ENCODE data around the gene OST4.
A peak's percentile ranks its signal among the peaks of the same experiment; 100 is the strongest.

The OST4 gene

DNA sequence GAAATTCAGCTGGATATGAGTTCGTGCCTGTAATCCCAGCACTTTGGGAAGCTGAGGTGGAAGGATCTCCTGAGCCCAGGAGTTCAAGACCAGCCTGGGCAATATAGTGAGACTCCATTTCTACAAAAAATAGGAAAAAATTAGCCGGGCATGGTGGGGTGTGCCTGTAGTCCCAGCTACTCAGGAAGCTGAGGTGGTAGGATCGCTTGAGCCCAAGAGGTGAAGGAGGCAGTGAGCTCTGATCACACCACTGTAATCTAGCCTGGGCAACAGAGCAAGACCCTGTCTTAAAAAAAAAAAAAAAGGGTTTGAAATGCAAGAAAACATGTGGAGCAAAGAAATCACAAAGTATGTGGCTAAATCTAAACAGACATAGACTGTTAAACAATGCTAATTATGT is 37.6 kb upstream of the OST4 start:
- no peak overlapping the region for H2BK5ac ChIP-seq (ENCODE audit: low read length)
- H3K27ac ChIP-seq (replicated peaks; ENCODE audit: low read length): no peak overlapping the region
- no peak overlapping the region for H2BK120ac ChIP-seq (ENCODE audit: low read depth, low read length)
- H3K9me3 ChIP-seq (replicated peaks in 1 of 2; ENCODE audit: control insufficient read depth in 2 of 2, insufficient read depth in 1 of 2, low read depth in 1 of 2, low read length in 2 of 2): no peaks in the 10 kb centered on the region
- peaks cover 0 to 25% (median under 1%) of the 10 kb centered on the region in 3 experiments for H3K27me3 ChIP-seq (ENCODE audit: control insufficient read depth in 3 of 3, insufficient read depth in 3 of 3, low read depth in 1 of 3, low read length in 3 of 3)
- H2AFZ ChIP-seq (ENCODE audit: low read length): no peak overlapping the region
- WGBS, 2 donors (ENCODE audit: extremely low coverage in 2 of 2, insufficient read length in 2 of 2, insufficient replicate concordance in 1 of 2): no CpG with 5 or more reads among the region's 3 CpGs
- H3K18ac ChIP-seq (ENCODE audit: low read length): no peak overlapping the region
- H3K36me3 ChIP-seq (replicated peaks in 1 of 2; ENCODE audit: control insufficient read depth in 2 of 2, insufficient read depth in 2 of 2, low read length in 2 of 2): no peaks in the 10 kb centered on the region
- no peak overlapping the region for H3K4ac ChIP-seq (ENCODE audit: low read length)
- H3K23ac ChIP-seq (ENCODE audit: low read depth, low read length, poor library complexity): no peak overlapping the region
- no peak for DNase-seq (ENCODE audit: low spot score)
- H4K91ac ChIP-seq (ENCODE audit: low read depth, low read length, poor library complexity): no peak overlapping the region
- H2BK15ac ChIP-seq (ENCODE audit: low read length): no peak overlapping the region
- no peak overlapping the region for H3K9ac ChIP-seq (ENCODE audit: low read depth, low read length, poor library complexity)
- H3K79me1 ChIP-seq (ENCODE audit: low read depth, low read length): no peaks in the 10 kb centered on the region
- H4K8ac ChIP-seq (ENCODE audit: low read depth, low read length): no peak overlapping the region
- no peaks in the 10 kb centered on the region for H3K4me1 ChIP-seq (ENCODE audit: control insufficient read depth in 2 of 2, insufficient read depth in 1 of 2, low read depth in 1 of 2, low read length in 2 of 2)
- no peak overlapping the region for H2BK12ac ChIP-seq (ENCODE audit: low read length)
- no peak overlapping the region for H3K4me2 ChIP-seq (ENCODE audit: insufficient read depth, low read length, poor library complexity, severe bottlenecking)
- H3K14ac ChIP-seq (ENCODE audit: low read length): no peak overlapping the region
- no peak overlapping the region for H2AK5ac ChIP-seq (ENCODE audit: low read depth, low read length)
- no peak overlapping the region for H3K4me3 ChIP-seq (ENCODE audit: low read length in 2 of 2)

DNA sequence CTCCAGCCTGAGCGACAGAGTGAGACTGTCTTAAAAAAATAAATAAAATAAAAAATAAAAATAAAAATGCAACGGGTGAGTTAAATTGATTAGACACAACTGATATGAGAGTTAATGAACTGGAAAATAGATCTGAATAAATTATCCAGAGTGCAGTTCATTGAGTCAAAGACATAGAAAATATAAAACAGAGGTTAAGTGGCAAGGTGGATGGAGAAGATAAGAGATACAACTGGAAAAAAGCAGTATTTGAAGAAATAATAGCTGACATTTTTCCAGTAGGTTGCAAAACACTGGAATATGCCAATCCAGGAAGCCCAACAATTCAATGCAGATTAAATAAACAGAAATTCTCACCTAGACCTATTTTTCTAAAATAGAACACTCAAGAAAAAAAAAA is 36.8 kb upstream of the OST4 start:
- Histone ChIP-seq H3K36me3 (replicated peaks in 1 of 2; ENCODE audit: control insufficient read depth in 2 of 2, insufficient read depth in 2 of 2, low read length in 2 of 2) (no peaks in the 10 kb centered on the region), H3K4me2 (ENCODE audit: insufficient read depth, low read length, poor library complexity, severe bottlenecking) (no peak overlapping the region), H4K91ac (ENCODE audit: low read depth, low read length, poor library complexity) (no peak overlapping the region), H2BK120ac (ENCODE audit: low read depth, low read length) (no peak overlapping the region), H3K9ac (ENCODE audit: low read depth, low read length, poor library complexity) (no peak overlapping the region), H2AFZ (ENCODE audit: low read length) (no peak overlapping the region), H3K27ac (replicated peaks; ENCODE audit: low read length) (no peak overlapping the region), H3K79me1 (ENCODE audit: low read depth, low read length) (no peaks in the 10 kb centered on the region), H3K14ac (ENCODE audit: low read length) (no peak overlapping the region), H3K4me1 (ENCODE audit: control insufficient read depth in 2 of 2, insufficient read depth in 1 of 2, low read depth in 1 of 2, low read length in 2 of 2) (no peaks in the 10 kb centered on the region), H3K4me3 (ENCODE audit: low read length in 2 of 2) (no peak overlapping the region), H3K4ac (ENCODE audit: low read length) (no peak overlapping the region), H3K9me3 (replicated peaks in 1 of 2; ENCODE audit: control insufficient read depth in 2 of 2, insufficient read depth in 1 of 2, low read depth in 1 of 2, low read length in 2 of 2) (no peaks in the 10 kb centered on the region), H2BK5ac (ENCODE audit: low read length) (no peak overlapping the region), H3K23ac (ENCODE audit: low read depth, low read length, poor library complexity) (no peak overlapping the region), H3K18ac (ENCODE audit: low read length) (no peak overlapping the region), H2BK15ac (ENCODE audit: low read length) (no peak overlapping the region), H2BK12ac (ENCODE audit: low read length) (no peak overlapping the region), H2AK5ac (ENCODE audit: low read depth, low read length) (no peak overlapping the region), H4K8ac (ENCODE audit: low read depth, low read length) (no peak overlapping the region), H3K27me3 (ENCODE audit: control insufficient read depth in 3 of 3, insufficient read depth in 3 of 3, low read depth in 1 of 3, low read length in 3 of 3) (peaks cover 0 to 23% (median 2%) of the 10 kb centered on the region in 3 experiments)
- no peak for DNase-seq (ENCODE audit: low spot score)
- WGBS, 2 donors (ENCODE audit: extremely low coverage in 2 of 2, insufficient read length in 2 of 2, insufficient replicate concordance in 1 of 2): no CpG with 5 or more reads among the region's 2 CpGs

DNA sequence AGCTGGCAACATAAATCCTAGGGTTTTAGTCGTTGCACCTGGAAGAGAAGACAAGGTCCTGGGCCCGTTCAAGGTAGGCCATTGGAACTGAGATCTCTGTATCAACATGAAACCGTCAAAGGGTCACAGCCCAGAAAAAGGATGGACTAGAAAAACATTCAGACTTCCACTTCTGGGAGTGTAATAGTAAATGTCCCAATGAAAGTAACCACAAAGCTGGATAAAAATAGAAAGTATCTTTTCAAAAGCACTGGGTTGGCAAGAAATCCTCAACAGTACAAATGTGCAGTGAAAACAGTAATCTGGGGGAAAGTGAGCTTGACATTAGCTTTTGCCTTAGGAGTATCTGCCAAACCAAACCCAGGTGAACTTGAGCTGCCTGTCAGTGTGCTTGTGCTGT is 34.5 kb upstream of the OST4 start:
- no peak overlapping the region for H2BK5ac ChIP-seq (ENCODE audit: low read length)
- no peak overlapping the region for H3K4ac ChIP-seq (ENCODE audit: low read length)
- H3K4me1 ChIP-seq (ENCODE audit: control insufficient read depth in 2 of 2, insufficient read depth in 1 of 2, low read depth in 1 of 2, low read length in 2 of 2): no peaks in the 10 kb centered on the region
- peaks cover 0 to 21% (median 2%) of the 10 kb centered on the region in 3 experiments for H3K27me3 ChIP-seq (ENCODE audit: control insufficient read depth in 3 of 3, insufficient read depth in 3 of 3, low read depth in 1 of 3, low read length in 3 of 3)
- no peak overlapping the region for H4K91ac ChIP-seq (ENCODE audit: low read depth, low read length, poor library complexity)
- no peaks in the 10 kb centered on the region for H3K9me3 ChIP-seq (replicated peaks in 1 of 2; ENCODE audit: control insufficient read depth in 2 of 2, insufficient read depth in 1 of 2, low read depth in 1 of 2, low read length in 2 of 2)
- H2BK15ac ChIP-seq (ENCODE audit: low read length): no peak overlapping the region
- no peak overlapping the region for H3K9ac ChIP-seq (ENCODE audit: low read depth, low read length, poor library complexity)
- H3K4me2 ChIP-seq (ENCODE audit: insufficient read depth, low read length, poor library complexity, severe bottlenecking): no peak overlapping the region
- H3K14ac ChIP-seq (ENCODE audit: low read length): no peak overlapping the region
- H3K18ac ChIP-seq (ENCODE audit: low read length): no peak overlapping the region
- no peak overlapping the region for H2BK12ac ChIP-seq (ENCODE audit: low read length)
- no CpG with 5 or more reads among the region's 3 CpGs for WGBS, 2 donors (ENCODE audit: extremely low coverage in 2 of 2, insufficient read length in 2 of 2, insufficient replicate concordance in 1 of 2)
- DNase-seq (ENCODE audit: low spot score): no peak
- H2AK5ac ChIP-seq (ENCODE audit: low read depth, low read length): no peak overlapping the region
- H3K4me3 ChIP-seq (ENCODE audit: low read length in 2 of 2): no peak overlapping the region
- no peaks in the 10 kb centered on the region for H3K79me1 ChIP-seq (ENCODE audit: low read depth, low read length)
- H3K36me3 ChIP-seq (replicated peaks in 1 of 2; ENCODE audit: control insufficient read depth in 2 of 2, insufficient read depth in 2 of 2, low read length in 2 of 2): no peaks in the 10 kb centered on the region
- H3K23ac ChIP-seq (ENCODE audit: low read depth, low read length, poor library complexity): no peak overlapping the region
- no peak overlapping the region for H2BK120ac ChIP-seq (ENCODE audit: low read depth, low read length)
- H2AFZ ChIP-seq (ENCODE audit: low read length): no peak overlapping the region
- no peak overlapping the region for H4K8ac ChIP-seq (ENCODE audit: low read depth, low read length)
- H3K27ac ChIP-seq (replicated peaks; ENCODE audit: low read length): no peak overlapping the region

DNA sequence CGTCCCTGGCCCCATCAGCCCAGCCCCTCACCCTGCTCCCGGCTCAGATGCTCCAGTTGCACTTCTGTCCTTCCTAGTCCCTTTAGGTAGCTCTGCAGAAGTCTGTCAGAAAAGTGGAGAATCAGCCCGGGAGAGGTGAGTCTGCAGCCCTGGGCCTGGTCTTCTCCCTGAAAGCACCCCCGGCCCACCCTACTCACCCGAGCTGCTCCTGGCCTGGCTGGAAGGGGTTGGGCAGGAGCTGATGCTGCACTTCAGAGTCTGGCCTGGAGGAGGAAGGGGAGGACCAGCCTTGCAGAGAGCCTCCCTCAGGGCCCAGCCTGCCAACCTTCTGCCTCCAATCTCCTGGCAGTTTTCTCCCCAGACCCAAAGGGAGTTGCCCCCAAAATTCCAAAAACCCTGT is 30.9 kb upstream of the OST4 start:
- Histone ChIP-seq H2AFZ (ENCODE audit: low read length) (no peak overlapping the region), H3K9ac (ENCODE audit: low read depth, low read length, poor library complexity) (no peak overlapping the region), H3K14ac (ENCODE audit: low read length) (no peak overlapping the region), H2BK12ac (ENCODE audit: low read length) (no peak overlapping the region), H3K27ac (replicated peaks; ENCODE audit: low read length) (no peak overlapping the region), H3K4me3 (ENCODE audit: low read length in 2 of 2) (no peak overlapping the region), H3K4ac (ENCODE audit: low read length) (no peak overlapping the region), H4K91ac (ENCODE audit: low read depth, low read length, poor library complexity) (no peak overlapping the region), H3K27me3 (ENCODE audit: control insufficient read depth in 3 of 3, insufficient read depth in 3 of 3, low read depth in 1 of 3, low read length in 3 of 3) (peaks cover 0 to 21% (median 2%) of the 10 kb centered on the region in 3 experiments), H4K8ac (ENCODE audit: low read depth, low read length) (no peak overlapping the region), H3K9me3 (replicated peaks in 1 of 2; ENCODE audit: control insufficient read depth in 2 of 2, insufficient read depth in 1 of 2, low read depth in 1 of 2, low read length in 2 of 2) (no peaks in the 10 kb centered on the region), H3K4me1 (ENCODE audit: control insufficient read depth in 2 of 2, insufficient read depth in 1 of 2, low read depth in 1 of 2, low read length in 2 of 2) (peaks cover 0 to 4% of the 10 kb centered on the region in 2 donors), H2AK5ac (ENCODE audit: low read depth, low read length) (peak overlapping the region; percentile 31), H3K79me1 (ENCODE audit: low read depth, low read length) (no peaks in the 10 kb centered on the region), H2BK5ac (ENCODE audit: low read length) (no peak overlapping the region), H2BK120ac (ENCODE audit: low read depth, low read length) (no peak overlapping the region), H3K36me3 (replicated peaks in 1 of 2; ENCODE audit: control insufficient read depth in 2 of 2, insufficient read depth in 2 of 2, low read length in 2 of 2) (peaks cover 0 to 1% of the 10 kb centered on the region in 2 donors), H3K23ac (ENCODE audit: low read depth, low read length, poor library complexity) (no peak overlapping the region), H3K4me2 (ENCODE audit: insufficient read depth, low read length, poor library complexity, severe bottlenecking) (no peak overlapping the region), H2BK15ac (ENCODE audit: low read length) (no peak overlapping the region), H3K18ac (ENCODE audit: low read length) (no peak overlapping the region)
- no CpG with 5 or more reads among the region's 5 CpGs for WGBS, 2 donors (ENCODE audit: extremely low coverage in 2 of 2, insufficient read length in 2 of 2, insufficient replicate concordance in 1 of 2)
- no peak for DNase-seq (ENCODE audit: low spot score)
